OCI-LY7 (cell line): ENCODE results near the gene PGRMC2. TPM values are rescaled to one million over a fixed set of nuclear protein-coding genes. Genes with fewer than 3 reads are reported as not detected.

ENCODE experiments used
- BruUV-seq: library from RNA; stranded (reverse); fragments of 400-500 nt; replicated peaks from 2 replicates; lab custom pipeline; 2021; lab: Mats Ljungman, UMichigan
- CTCF ChIA-PET: fragments of 300-600 bp; sonication (Branson Sonifier 250); formaldehyde crosslinking; loops from one replicate; lab custom pipeline; 2022; ENCODE audit warnings: antibody characterized with exemption; ENCODE audit not compliant: unreplicated experiment; lab: Charles Lee
- POLR2A ChIA-PET: fragments of 300-600 bp; sonication (Branson Sonifier 250); formaldehyde crosslinking; loops from one replicate; lab custom pipeline; 2022; ENCODE audit warnings: antibody characterized with exemption; lab: Charles Lee
- DNase-seq: peaks from one replicate; pipeline ENCODE4 v3.0.0-alpha.2; 2015; ENCODE audit warnings: low spot score
- H2AFZ ChIP-seq: fragments of 200-600 bp; sonication (generic), shearing (Covaris generic); 2 replicates; pipeline ENCODE4 v1.6.1; 2014; ENCODE audit warnings: mild to moderate bottlenecking, antibody characterized with exemption, low read length, moderate library complexity
- H3K27ac ChIP-seq: fragments of 200-600 bp; sonication (generic); 2 replicates; pipeline ENCODE4 v1.5.1; 2014; ENCODE audit warnings: mixed run types, low read depth, mild to moderate bottlenecking, moderate library complexity, low read length, inconsistent platforms; ENCODE audit not compliant: poor library complexity, severe bottlenecking
- H3K36me3 ChIP-seq: fragments of 200-600 bp; sonication (generic); 2 replicates; pipeline ENCODE4 v1.6.1; 2014; ENCODE audit warnings: mild to moderate bottlenecking, antibody characterized with exemption, low read length, moderate library complexity, mixed read lengths; ENCODE audit not compliant: insufficient read depth
- H3K4me1 ChIP-seq: fragments of 200-600 bp; sonication (generic); 2 replicates; pipeline ENCODE4 v1.5.1; 2014; ENCODE audit warnings: mild to moderate bottlenecking, low read length; ENCODE audit not compliant: insufficient read depth, poor library complexity, severe bottlenecking
- H3K4me2 ChIP-seq: fragments of 200-600 bp; sonication (generic); 2 replicates; pipeline ENCODE4 v1.6.1; 2014; ENCODE audit warnings: mild to moderate bottlenecking, low read length
- H3K4me3 ChIP-seq: fragments of 200-600 bp; sonication (generic); 2 replicates; pipeline ENCODE4 v1.5.1; 2014; ENCODE audit warnings: mild to moderate bottlenecking, low read depth, low read length; ENCODE audit not compliant: poor library complexity, severe bottlenecking
- H3K79me2 ChIP-seq: fragments of 200-600 bp; sonication (generic); 2 replicates; pipeline ENCODE4 v1.6.1; 2016; ENCODE audit warnings: low read depth, mild to moderate bottlenecking, low read length, moderate library complexity, mixed read lengths; ENCODE audit not compliant: insufficient read depth
- H3K9me2 ChIP-seq: fragments of 200-600 bp; sonication (generic); 2 replicates; pipeline ENCODE4 v1.6.1; 2016; ENCODE audit warnings: mild to moderate bottlenecking, low read length, mixed read lengths; ENCODE audit not compliant: insufficient read depth
- H3K9me3 ChIP-seq: fragments of 200-600 bp; sonication (generic); 2 replicates; pipeline ENCODE4 v1.6.1; 2014; ENCODE audit warnings: mild to moderate bottlenecking, mixed run types, low read length, mixed read lengths
- H4K20me1 ChIP-seq: fragments of 200-600 bp; sonication (generic); 2 replicates; pipeline ENCODE4 v1.6.1; 2014; ENCODE audit warnings: mild to moderate bottlenecking, antibody characterized with exemption, low read length, moderate library complexity, mixed read lengths; ENCODE audit not compliant: insufficient read depth
- EZH2phosphoT487 ChIP-seq: fragments of 200-600 bp; sonication (generic); IDR thresholded peaks from 2 replicates; pipeline ENCODE4 v1.6.1; 2018; ENCODE audit warnings: low read depth, borderline replicate concordance, mild to moderate bottlenecking, mixed run types, antibody characterized with exemption, low read length, moderate library complexity, mixed read lengths
- intact Hi-C: fragments of 100-400 bp; cut with micrococcal nuclease; formaldehyde crosslinking; loops from one replicate; pipeline ENCODE4 v1.10.0; 2022; ENCODE audit not compliant: unreplicated experiment
- total RNA-seq, 2 experiments: library from RNA; depleted of rRNA in 1 of 2; stranded (reverse); fragments of >200 nt in 1 of 2; shearing (Covaris generic) in 1 of 2; gene quantifications; 2 replicates each; pipeline ENCODE4 v1.2.3, GENCODE V29; 2014 to 2022
- TF ChIP-seq, protein P1 (sequence below): fragments of 200-600 bp; sonication (generic); conservative IDR thresholded peaks from 2 replicates; pipeline ENCODE4 v1.5.1; 2014; ENCODE audit warnings: mild to moderate bottlenecking, antibody characterized with exemption, low read length, moderate library complexity, mixed read lengths

Gene PGRMC2
- total RNA-seq, 2 experiments from 2014 or later, result 10.5 to 45.3 TPM

DNA sequence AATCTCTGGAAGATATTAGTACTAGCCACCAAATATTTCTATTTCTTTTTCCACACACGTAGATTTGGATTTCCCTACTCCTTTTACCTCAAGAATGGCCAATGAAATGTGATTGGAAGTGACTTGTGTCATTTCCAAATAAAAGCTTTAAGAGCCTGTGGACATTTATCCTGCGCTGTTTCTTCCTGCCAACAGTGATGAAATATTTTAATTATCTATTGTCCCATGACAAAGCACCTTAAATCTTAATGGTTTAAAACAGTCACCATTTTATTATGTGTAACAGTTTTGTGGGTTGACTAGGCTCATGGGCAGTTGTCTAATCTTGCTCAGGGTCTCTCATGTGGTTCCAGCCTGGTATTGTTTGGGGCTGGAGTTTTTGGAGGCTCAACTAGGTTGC, 3.5 kb upstream of the PGRMC2 start:
- H3K27ac ChIP-seq, result no peak overlapping the region
- BruUV-seq, result no TSS peak
- peaks cover 24% of the 10 kb centered on the region for H3K79me2 ChIP-seq
- peaks cover 8% of the 10 kb centered on the region; the same call in 1 of the 2 replicates for H4K20me1 ChIP-seq
- no peak overlapping the region for H2AFZ ChIP-seq
- H3K9me2 ChIP-seq, result no peaks in the 10 kb centered on the region
- peaks cover 5% of the 10 kb centered on the region for H3K4me1 ChIP-seq
- ChIA-PET CTCF (no interaction called here), POLR2A (interaction anchor here (1.4 kb wide), 1 partner anchor 8 kb away, joined by 3 read pairs; no protein-coding TSS in a partner anchor)
- no peaks in the 10 kb centered on the region for H3K36me3 ChIP-seq
- no peak overlapping the region for H3K4me2 ChIP-seq
- no peak overlapping the region for H3K4me3 ChIP-seq
- intact Hi-C loops, result no loop called here
- H3K9me3 ChIP-seq, result no peaks in the 10 kb centered on the region
- TF ChIP-seq, protein P1, sequence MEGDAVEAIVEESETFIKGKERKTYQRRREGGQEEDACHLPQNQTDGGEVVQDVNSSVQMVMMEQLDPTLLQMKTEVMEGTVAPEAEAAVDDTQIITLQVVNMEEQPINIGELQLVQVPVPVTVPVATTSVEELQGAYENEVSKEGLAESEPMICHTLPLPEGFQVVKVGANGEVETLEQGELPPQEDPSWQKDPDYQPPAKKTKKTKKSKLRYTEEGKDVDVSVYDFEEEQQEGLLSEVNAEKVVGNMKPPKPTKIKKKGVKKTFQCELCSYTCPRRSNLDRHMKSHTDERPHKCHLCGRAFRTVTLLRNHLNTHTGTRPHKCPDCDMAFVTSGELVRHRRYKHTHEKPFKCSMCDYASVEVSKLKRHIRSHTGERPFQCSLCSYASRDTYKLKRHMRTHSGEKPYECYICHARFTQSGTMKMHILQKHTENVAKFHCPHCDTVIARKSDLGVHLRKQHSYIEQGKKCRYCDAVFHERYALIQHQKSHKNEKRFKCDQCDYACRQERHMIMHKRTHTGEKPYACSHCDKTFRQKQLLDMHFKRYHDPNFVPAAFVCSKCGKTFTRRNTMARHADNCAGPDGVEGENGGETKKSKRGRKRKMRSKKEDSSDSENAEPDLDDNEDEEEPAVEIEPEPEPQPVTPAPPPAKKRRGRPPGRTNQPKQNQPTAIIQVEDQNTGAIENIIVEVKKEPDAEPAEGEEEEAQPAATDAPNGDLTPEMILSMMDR, result no peak
- TF ChIP-seq EZH2phosphoT487, result no peak
- no peak for DNase-seq

DNA sequence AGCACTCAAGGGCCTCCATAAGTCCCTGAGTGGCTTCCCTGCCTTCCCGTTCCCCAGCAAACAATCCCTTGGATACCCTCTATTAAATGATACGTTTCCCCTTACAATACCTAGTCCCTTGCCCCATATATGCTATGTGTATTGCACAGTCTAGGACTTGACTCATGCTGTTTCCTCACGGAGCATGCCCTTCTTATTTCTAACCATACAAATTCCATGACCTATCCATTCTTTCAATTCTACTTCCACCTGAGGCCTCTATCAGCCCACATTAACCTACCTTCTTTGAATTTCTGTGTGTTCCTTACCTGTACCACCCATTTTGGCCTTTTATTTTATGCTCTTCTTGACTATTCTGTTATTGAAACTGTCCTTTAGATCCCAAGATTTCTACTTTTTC, 2.9 kb upstream of the PGRMC2 start:
- BruUV-seq, result no TSS peak

More for the DNA sequence above, 2.9 kb upstream of the PGRMC2 start:
- Histone ChIP-seq H3K9me3 (no peaks in the 10 kb centered on the region), H3K9me2 (no peaks in the 10 kb centered on the region), H2AFZ (no peak overlapping the region), H3K4me3 (no peak overlapping the region), H3K4me1 (peaks cover 10% of the 10 kb centered on the region), H3K27ac (no peak overlapping the region), H3K79me2 (peaks cover 30% of the 10 kb centered on the region), H4K20me1 (peaks cover 13% of the 10 kb centered on the region; the same call in 1 of the 2 replicates), H3K36me3 (peaks cover 2% of the 10 kb centered on the region; the same call in 1 of the 2 replicates), H3K4me2 (no peak overlapping the region)
- intact Hi-C loops, result no loop called here
- POLR2A ChIA-PET, result interaction anchor here (1.4 kb wide), 1 partner anchor 8 kb away, joined by 3 read pairs; no protein-coding TSS in a partner anchor
- TF ChIP-seq EZH2phosphoT487, result no peak
- TF ChIP-seq, protein P1, result no peak
- DNase-seq, result no peak
- CTCF ChIA-PET, result no interaction called here
